Measurements from ENCODE around the gene PPIA.

Gene PPIA

DNA sequence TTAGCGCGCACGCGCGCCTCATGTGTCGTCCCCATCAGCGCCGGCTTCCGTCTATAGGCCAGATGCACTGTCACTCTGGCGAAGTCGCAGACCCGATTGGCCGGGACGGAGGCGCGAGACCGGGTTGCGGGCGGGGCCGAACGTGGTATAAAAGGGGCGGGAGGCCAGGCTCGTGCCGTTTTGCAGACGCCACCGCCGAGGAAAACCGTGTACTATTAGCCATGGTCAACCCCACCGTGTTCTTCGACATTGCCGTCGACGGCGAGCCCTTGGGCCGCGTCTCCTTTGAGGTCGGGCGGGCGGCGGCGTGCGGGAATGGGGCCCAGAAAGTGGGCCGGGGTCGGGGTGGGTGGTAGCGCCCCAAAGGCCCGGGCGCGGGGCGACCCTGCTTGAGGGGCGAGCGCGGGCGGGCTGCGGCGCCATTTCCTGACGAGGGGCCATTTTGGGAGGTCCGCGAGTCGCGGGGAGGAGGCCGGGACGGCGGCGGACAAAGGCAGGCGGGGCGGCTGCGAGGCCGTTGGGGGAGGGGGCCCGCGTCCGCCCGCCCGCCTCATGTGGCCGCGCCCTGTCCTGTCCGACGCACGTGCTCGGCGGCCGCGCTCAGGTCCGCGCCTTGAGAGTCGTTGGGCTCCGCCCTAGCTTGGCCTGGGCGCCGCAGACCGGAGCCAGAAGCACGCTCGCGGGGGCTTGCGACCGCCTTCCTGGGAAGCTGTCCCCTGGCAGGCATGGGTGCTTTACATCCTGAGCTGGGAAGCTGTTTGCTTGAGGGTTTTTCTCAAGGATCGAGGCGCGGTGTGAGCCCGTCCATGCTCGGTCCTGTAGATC, at the start of gene PPIA:
Gene PPIA (plus strand): TSS at position 178 of the 825 bp plus-strand sequence. CDS start 44 bp downstream, at position 222.
- DNase-seq, result peak; percentile 94

DNA sequence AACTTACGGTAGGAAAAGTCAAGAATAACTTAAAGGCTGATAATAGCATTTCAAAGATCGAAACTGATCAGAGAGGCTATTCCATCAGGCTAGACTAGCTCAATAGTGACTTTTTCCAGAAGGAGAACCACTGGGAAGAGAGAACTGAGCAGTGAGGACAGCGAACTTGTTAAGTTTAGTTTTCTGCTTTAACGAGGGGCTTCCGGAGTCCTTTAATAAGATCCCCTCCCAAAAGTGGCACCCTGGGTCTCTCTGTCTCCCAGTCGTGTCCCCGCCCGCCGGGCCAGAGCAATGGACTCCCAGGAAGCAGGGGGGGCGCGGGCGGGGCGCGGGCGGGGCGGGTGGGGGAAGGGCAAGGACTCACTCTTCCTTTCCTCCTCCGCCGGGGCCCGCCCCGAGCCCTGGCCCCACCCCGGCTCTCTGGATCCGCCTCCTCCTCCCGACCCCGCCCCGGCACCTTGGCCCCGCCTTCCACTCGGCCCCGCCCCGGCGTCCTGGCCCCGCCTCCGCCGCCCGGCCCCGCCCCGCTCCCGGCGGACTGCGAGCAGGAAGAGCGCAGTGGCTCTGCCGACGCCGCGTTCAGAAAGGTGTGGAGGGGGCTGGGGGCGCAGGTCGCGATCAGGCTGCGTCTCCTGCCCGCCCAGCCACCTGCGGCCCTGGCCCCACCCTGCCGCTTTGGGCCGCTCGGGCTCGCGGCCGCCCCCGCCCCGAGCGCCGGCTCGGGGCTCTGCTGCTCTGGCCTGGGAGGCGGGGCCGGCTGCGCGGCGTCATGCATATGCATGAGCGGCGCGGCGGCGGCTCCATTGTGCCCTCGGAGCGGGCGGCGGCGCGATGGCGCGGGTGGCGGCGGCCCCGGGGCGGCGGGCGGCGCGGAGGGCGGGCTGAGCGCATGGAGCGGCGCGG, 48.2 kb upstream of the PPIA start, which contains the start of gene ZMIZ2:
Gene ZMIZ2 (plus strand): TSS at position 803 of the 903 bp plus-strand sequence. CDS start 7,403 bp downstream, outside the sequence.
- DNase-seq, result peak; percentile 62

DNA sequence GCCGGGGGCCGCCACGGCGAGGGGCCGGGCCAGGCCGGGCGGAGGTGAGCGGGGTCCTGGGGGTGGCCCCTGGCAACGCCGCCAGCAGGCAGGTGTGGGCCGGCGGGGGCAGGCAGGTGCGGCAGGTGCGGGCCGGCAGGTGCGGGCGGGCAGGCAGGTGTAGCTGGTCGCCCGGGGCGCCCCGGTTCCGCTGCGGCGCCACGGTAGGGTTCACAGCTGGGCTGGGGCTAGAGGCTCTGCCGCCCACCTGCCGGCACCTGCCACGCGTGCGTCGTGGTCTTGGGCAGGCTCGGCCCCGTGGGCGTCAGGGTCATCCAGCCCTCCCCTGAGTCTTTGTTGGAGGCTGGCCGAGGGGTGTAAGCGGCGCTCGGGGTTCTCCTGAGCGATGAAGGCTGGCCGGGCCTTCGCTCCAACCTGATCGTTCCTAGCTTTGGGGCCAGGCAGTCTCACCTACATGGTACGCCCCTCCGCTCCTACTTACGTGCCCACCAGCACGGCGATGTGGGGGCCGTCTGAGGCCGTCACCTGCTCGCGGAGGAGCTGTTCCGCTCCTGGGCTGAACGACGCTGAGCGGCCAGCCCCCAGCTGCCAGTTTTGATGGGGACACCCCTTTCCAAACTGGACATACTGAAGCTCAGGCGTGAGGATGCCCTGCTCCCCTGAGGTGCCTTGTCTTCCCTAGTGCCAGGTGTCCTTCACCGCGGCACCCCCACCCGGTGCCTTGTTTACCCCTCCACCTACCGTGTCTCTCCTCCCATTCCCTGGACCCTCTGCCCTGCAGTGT, 47.3 kb upstream of the PPIA start:
- no peak for DNase-seq

DNA sequence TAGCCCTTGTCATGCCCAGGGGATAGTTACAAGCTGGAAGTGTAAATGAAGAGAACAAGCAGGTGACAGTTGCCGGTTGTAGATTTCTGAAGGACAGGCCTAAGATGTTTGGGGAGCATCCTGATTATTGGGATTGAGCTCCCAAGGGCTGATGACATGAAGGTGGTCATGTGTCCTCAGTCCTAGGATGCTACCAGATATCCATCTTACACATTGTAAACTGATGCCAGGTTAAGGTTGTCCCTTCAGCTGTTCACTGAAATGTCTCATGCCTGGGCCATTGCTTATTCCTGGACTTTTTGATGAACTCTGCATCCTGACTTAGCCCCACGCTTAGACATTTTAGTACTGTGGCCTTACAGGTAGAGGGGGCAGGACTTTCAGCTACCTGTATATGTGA, 46.5 kb upstream of the PPIA start:
- no peak for DNase-seq

DNA sequence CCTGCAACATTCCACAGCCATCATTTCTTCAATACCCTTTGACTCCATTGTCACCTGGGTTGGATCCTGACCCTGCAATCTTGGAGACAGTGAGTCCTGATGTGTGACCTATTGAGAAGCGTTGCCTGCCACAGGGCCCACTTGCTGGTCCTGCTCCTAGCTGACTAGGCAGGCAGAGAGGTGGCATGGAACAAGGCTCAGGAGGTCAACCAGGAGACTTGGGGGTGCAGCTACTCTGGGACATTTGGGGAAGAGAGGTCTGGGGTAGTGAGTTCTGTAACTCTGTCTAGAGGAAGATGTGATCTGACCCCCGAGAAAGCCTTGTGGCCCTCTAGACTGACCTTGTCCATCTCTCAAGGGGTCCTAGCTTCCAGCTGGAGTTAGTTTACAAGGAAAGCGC, 46.1 kb upstream of the PPIA start:
- no peak for DNase-seq

DNA sequence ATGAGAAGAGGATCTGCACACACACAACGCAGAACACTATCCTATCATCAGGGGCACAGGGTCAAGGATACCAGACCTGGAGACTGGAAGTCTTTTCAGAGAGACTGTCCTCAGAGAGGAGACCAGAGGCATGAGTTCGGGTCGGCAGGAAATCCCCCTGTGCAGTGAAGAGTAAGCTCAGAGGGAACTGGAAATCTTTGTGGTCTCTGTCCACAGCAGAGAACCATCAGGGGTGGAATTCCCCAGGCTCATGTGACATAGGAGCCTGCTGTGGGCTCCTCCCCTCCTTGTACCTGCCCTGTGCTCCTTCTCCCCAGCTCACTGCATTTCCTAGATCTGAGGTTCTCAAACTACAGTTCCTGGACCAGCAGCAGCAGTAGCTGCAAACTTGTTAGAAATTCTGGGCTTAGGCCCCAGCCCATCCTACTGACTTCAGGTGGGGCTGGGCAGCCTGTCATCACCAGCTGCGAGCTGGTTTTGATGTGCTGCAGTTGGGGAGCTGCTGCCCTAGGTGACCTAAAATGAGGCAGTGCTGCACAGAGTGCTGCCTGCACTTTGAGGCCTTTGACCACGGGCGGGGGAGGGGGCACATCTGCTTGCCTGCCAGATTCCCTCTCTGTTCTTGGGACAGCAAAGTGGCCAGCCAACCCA, 45.4 kb upstream of the PPIA start:
- DNase-seq, result peak; percentile 32

DNA sequence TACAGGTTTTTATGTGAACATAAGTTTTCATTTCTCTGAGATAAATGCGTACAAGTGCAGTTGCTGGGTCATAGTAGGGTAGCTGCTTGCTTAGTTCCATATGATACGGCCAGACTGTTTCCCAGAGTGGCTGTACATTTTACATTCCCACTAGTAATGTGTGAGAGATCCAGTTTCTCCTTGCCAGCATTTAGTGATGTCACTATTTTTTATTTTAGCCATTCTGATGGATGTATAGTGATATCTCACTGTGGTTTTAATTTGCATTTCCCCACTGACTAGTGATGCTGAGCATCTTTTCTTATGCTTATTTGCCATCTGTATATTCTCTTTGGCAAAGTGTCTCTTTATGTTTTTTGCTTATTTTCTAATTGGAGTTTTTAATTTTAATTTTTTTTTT, 43.7 kb upstream of the PPIA start:
- DNase-seq, result no peak

DNA sequence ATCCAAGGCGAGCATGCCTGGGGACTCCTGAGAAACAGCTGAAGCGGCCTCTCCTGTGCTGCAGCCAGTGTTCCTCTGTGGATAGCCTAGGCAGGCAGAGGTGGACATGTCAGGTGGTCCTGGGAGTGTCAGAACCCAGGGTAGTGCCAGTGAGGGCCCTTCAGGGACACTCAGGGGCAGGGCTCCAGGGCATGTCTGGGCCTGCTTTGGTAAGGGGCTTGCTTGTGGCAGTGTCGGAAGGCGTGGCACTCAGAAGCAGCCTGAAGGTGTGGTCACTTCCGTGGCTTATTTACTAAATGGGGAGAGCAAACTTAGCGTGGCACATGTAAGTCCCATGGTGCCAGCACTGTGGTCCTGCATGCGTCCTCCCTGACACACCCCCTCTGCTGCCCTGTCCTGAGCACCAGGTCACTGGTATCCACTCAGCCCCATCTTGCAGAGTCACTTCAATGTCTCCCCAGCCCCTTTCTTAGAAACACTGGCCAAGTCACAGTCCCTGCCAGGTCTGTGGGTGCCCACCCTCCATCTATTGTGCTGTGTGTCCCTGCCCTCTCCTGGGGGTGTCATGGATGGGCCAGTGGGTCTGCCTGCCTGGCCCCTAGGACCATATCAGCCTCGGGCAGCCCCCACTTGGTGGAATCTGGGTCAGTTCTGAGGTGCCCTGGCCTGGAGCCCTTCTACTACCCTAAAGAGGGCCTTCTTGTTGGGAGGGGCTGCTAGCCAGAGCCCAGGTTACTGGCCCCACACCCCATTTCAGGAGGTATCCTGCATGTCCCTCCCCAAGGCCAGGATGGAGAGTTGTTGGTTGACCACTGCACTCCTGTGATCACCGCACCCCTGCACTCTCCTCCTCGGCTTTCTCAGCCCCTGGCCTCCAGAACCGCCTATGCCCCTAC, 41.4 kb upstream of the PPIA start:
- DNase-seq, result no peak

DNA sequence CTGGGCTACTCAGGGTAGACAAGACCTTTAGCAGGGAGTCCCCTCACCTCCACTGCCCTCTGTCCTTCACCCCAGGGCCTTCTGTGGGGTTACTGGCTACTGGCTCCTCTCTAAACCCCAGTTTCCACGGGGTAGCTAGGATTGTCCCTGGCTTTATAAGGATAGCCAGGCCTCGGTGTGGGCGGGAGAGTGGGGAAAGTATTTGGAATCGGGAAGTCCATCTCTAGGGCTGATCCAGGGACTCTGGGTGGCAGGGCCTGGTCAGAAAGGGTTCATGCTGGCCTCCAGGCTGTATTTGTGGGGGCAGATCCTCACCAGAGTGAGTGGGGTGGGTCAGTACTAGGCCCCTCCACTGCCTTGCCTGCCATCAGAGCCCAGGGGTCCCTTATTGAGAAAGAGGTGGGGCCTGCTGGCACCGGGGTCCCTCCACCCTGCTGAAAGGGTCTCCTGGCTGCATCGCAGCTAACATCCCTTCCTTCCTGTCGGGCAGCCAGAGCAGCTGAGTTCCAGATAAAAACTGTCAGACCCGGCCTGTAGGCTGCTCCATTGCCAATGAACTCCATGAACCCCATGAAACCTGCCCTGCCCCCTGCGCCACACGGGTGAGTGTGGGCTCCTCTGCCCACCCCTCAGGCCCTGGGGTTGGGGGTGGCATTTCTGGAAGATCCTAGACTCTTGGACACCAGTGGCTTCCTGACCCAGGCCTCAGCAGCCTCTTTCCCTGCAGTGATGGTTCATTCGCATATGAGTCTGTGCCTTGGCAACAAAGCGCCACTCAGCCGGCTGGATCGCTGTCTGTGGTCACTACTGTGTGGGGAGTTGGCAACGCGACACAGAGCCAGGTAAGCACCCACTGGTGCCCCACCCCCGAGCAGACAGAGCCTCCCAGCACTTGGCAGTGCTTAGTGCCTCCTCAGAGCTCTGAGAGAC, 40.5 kb upstream of the PPIA start:
- DNase-seq, result no peak

DNA sequence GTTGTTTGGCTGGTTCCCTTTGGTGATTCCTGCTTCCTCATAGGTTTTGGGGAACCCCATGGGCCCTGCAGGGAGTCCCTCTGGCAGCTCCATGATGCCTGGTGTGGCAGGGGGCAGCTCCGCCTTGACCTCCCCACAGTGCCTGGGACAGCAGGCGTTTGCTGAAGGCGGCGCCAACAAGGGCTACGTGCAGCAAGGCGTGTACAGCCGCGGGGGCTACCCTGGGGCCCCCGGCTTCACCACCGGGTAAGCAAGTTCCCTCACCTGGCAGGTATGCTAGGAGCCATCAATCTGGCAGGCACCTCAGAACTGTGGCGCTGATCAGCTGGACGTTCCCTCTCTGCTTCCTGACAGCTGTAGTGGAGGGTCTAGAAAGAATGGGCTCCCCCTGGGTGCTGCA, 39.6 kb upstream of the PPIA start:
- no peak for DNase-seq

DNA sequence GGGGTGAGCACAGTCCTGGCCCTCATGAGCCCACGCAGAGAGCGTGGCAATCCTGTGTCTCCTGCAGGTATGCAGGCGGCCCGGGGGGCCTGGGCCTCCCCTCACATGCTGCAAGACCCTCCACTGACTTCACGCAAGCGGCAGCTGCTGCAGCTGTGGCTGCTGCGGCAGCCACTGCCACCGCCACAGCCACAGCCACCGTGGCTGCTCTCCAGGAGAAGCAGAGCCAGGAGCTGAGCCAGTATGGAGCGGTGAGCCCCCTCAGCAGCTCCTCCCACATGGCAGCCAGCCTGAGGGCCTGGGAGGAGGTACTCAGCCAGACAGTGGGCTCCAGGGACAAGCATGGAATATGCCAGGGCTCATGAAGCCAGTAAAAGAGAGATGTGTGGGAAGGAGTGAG, 39.2 kb upstream of the PPIA start:
- DNase-seq, result no peak

DNA sequence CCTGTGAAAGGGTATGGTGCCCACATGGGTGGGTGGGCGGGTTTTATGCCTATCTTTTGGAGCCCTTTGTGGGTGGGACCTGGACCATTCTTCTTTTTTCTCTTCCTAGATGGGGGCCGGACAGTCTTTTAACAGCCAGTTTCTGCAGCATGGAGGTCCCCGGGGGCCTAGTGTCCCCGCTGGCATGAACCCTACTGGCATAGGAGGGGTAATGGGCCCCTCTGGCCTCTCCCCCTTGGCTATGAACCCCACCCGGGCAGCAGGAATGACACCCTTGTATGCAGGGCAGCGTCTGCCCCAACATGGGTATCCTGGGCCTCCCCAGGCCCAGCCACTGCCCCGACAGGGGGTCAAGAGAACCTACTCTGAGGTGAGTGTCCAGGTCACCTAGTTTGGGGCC, 38.7 kb upstream of the PPIA start:
- DNase-seq, result no peak

DNA sequence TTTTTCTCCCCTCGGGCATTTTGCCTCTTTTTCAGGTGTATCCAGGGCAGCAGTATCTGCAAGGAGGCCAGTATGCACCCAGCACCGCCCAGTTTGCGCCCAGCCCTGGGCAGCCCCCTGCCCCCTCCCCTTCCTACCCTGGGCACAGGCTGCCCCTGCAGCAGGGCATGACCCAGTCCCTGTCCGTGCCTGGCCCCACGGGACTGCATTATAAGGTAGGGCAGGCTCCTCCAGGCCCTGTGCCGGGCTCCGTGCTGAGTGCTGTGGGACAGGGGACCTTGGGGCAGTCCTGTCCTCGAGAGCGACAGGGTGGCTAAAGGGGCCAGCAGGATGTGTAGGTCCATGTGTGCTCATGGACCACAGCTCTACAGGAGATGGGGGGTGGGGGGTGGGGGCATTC, 37.2 kb upstream of the PPIA start:
- DNase-seq, result no peak

DNA sequence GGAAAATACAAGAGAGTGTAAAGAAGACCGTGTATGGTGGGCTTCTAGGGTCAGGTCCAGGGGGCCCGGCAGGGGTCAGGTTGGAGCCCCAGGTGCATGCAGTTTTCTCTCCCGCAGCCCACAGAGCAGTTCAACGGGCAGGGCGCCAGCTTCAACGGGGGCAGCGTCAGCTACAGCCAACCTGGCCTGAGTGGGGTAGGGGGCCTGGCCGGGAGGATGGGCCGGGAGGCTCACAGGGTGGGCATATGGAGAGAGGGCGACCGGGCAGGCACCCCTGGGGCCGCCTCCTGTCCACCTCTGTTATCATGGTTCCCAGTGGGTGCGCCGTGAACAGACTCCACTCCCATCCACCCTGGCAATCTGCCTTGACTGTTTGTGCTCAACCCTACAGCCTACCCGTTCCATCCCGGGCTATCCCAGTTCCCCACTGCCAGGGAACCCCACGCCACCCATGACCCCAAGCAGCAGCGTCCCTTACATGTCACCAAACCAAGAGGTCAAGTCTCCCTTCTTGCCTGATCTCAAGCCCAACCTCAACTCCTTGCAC, 36.4 kb upstream of the PPIA start:
- no peak for DNase-seq

DNA sequence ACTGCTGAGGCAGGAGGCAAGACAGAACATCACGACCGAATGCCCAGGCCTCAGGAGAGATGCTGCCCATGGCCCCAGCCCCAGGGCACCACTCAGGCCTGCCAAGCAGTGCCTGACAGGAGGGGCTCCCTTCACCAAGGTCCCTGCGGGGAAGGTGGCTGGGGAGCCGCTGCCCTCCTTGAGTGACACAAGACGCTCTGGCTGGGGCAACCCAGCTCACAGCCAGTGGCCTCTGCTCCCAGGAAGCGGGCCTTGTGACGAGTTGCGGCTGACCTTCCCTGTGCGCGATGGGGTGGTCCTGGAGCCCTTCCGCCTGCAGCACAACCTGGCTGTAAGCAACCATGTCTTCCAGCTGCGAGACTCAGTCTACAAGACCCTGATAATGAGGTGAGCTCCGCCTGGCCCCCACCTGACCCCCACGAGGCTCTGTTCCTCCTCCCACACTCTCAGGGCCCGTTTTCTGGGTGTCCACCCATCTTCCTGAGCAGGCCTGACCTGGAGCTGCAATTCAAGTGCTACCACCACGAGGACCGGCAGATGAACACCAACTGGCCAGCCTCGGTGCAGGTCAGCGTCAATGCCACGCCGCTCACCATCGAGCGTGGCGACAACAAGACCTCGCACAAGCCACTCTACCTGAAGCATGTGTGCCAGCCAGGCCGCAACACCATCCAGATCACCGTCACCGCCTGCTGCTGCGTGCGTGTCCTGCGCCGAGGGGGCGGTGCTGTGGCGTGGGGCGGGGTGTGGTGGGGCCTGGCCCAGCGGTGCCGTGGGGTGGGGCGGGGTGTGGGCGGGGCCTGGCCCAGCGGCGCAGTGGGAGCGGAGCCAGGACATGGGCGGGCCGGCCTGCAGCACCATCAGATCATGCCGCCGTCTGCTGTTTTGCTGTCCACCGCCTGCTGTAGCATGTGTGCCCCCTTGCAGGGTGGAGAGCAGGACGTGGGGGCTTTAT, 35.0 kb upstream of the PPIA start:
- DNase-seq, result no peak

DNA sequence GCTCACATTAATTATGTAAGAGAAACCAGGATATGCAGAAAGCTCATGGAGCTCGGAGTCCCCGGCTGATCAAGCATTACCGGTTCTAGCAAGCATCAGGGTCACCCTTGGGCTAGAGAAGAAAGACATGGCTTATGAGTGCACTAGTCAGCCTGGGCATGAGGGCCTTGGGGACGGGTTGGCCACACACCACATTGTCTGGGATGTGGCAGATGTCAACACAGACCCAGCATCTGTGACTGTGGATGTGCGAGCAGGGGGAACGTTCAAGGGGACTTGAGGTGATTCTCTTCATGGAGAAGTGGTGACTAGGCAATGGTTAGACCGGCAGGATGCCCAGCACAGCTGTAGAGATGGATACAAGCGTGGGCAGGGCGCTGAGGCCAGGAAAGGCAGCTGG, 34.2 kb upstream of the PPIA start:
- no peak for DNase-seq

DNA sequence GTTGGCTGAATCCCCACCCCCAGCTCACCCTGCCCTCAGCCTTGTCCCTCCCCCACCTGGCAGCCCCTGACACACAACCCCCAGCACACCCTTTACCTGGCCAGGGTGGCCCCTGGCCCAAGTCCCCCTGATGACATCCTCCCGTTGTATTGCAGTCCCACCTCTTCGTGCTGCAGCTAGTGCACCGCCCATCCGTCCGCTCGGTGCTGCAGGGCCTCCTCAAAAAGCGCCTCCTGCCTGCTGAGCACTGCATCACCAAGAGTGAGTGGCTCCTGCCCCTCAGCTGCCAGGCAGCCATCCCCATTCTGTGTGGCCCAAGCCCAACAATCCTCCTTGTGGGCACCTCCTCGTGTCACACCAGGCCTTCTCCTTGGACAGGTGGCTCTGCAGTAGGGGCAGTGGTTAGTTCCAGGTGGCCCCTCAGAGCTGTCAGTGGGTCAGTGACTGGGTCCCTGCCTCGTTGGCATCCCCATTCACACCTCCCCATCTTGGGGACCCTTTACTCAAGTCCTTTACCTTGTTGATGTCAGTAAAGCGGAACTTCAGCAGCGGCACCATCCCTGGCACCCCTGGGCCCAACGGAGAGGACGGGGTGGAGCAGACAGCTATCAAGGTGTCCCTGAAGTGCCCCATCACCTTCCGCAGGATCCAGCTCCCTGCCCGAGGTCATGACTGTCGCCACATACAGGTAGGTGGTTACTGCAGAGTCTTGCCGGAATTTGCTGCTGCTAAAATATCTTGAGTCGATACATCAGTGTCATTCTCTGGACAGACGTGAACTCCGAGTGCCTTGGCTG, 33.6 kb upstream of the PPIA start:
- no peak for DNase-seq

DNA sequence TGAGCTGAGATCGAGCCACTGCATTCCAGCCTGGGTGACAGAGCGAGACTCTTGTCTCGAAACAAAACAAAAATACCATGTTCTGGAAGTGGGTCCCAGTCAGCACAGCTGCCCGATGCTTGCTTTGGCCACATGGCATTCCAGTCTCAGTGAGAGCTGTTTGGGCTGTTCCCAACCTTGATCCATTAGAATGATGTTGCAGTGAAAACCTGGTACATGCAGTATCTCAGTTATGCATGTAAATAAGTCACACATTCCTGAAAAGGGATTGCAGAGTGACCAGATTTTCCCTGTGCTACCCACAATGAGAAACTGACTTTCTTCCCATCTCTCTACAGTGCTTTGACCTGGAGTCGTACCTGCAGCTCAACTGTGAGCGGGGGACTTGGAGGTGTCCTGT, 32.4 kb upstream of the PPIA start:
- no peak for DNase-seq

Measured in MV-4-11 (cell line).